Motor neuron (in vitro differentiated cells): ENCODE measurements around the gene FYN. TPM values are rescaled to one million over a fixed set of nuclear protein-coding genes. Genes with fewer than 3 reads are reported as not detected.

Experiments
- ATAC-seq, 8 experiments: fragments of 200-7000 bp; cut with Tn5 transposase; replicated peaks in 6 of 8; 2 replicates each; pipeline ENCODE4 v1.8.0; 2021; ENCODE audit warnings: mild to moderate bottlenecking in 8 of 8, moderate library complexity in 8 of 8
- H3K27ac ChIP-seq, 2 donors: fragments of 250-450 bp; sonication (Bioruptor Pico); 2 replicates each; pipeline ENCODE4 v1.9.0; 2021; ENCODE audit warnings: antibody characterized with exemption in 2 of 2, mild to moderate bottlenecking in 2 of 2, moderate library complexity in 1 of 2
- H3K4me1 ChIP-seq, 2 donors: fragments of 250-450 bp; sonication (Bioruptor Pico); replicated peaks in 1 of 2; 2 replicates each; pipeline ENCODE4 v1.6.1; 2021; ENCODE audit warnings: antibody characterized with exemption in 2 of 2, mild to moderate bottlenecking in 2 of 2, moderate library complexity in 1 of 2
- H3K4me3 ChIP-seq, 5 donors: fragments of 250-450 bp; sonication (Bioruptor Pico); 2 replicates each; pipeline ENCODE4 v1.9.0; 2021; ENCODE audit warnings: antibody characterized with exemption in 5 of 5, mild to moderate bottlenecking in 5 of 5, moderate library complexity in 4 of 5
- WGBS, 10 experiments: fragments of 450-650 bp; shearing (Covaris generic); methylation state at CpG; one replicate each; pipeline ENCODE4 v1.0.0; 2022; 5-methylcytosine and 5-hydroxymethylcytosine counted together
- in situ Hi-C, 9 experiments: fragments of 400-800 bp; cut with MboI; loops; one replicate each; pipeline ENCODE4 v1.15.0; 2021; ENCODE audit warnings: low sequenced_read_pairs in 9 of 9, low pct_unique_long_range_greater_than_20kb in 2 of 9; ENCODE audit not compliant: unreplicated experiment in 9 of 9
- total RNA-seq, 8 experiments: library from RNA; unstranded; fragments of 300-600 nt; gene quantifications; 2 replicates each; pipeline versions ENCODE4 v1.2.3 to v1.2.4, GENCODE V29; 2022

Gene FYN
- total RNA-seq, 8 experiments from 2014 or later = 4.9 to 237 (median 111) TPM

DNA sequence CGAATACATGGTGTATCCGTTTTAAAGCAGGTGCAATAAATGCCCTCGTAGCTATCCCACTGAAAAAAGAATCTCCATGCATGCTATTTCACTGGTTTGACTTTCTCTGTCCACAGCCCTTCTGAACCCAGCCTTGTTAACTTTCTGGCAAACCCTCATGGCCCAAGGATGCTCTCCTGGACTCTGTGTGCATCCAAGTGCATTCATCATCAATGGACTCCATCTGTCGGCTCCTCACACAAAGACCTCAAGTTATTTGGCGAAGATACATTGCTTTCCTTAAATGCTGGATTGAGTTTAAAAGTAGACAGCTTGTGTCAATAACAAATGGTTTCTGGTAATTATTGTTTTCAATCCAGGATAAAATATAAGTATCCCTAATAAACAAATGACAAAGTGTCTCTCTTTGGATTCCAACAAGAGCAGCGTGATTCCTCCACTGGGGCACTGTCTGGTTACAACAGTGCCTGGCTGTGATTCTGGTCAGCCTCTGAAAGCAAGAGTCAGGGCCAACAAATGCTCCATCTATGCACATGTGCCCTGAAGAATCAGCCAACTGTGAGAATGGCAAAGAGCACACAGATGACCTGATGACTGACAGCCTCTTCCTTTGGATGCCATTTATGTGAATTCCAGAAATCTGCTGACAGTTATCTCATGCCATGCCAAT lies 55.7 kb downstream of the FYN start:
- no peak overlapping the region for H3K4me3 ChIP-seq
- no peak overlapping the region for H3K27ac ChIP-seq
- H3K4me1 ChIP-seq = peaks cover 2 to 11% of the 10 kb centered on the region in 2 donors
- in situ Hi-C loops = no loop called here
- 47 to 100% (median 83%) methylated on average over 3 to 6 of the region's 6 CpGs for WGBS, 10 experiments
- ATAC-seq = peak in 1 of 8 experiments; percentile 25

DNA sequence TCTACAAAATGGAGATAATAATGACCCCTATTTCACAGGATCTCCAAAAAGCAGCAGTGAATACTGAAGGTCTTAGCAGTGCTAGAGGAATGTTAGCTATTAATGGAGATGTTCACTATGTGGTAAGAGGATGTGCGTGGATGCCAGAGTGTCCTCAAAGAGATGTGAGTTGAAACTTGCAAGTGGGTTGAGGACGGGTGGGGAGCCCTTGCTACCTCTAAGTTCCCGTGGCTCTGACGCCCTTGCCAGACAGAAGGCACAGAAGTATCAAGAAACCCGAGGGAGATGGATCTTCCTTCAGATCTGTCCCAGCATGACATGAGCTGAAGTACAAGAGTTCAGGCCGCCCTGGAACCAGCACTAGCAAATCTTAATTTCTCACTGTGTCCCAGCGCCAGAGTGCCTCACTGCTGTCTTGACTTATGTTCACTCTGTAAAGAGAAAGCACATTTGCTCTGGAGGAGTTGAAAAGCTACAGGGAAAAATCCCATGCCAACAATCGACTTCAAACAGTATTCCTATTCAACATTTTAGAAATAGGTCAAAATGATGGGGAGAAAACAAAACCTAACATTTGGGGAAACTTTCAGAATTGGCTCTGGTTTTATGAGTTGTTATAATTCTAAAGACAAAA lies 59.5 kb downstream of the FYN start:
- 25 to 100% (median 78%) methylated on average over 1 to 8 of the region's 8 CpGs; no CpG with 5 or more reads in 1 of the 10 experiments for WGBS, 10 experiments
- H3K4me3 ChIP-seq = no peak overlapping the region
- ATAC-seq = peak in 1 of 8 experiments; percentile 6
- H3K4me1 ChIP-seq = peaks cover 21 to 25% of the 10 kb centered on the region in 2 donors
- H3K27ac ChIP-seq = no peak overlapping the region
- in situ Hi-C loops = no loop called here

DNA sequence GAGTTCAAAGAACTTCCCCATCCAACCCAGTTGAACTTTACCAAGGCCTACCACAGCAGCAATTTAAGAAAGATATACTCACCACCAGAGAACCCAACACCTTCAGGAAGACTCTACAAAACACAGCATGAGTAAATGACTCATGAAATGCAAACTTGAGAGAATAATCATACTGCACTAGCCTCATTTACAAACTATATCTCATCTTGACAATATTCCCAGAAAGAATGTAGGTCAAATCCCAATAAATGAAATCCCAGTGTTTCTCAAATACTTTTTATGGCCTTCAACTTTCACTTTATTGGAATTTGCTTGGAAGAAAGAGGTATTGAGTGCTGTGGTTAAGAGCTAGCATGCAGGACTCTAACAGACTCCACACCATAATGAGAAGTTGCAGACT lies 60.0 kb downstream of the FYN start:
- H3K4me1 ChIP-seq = peaks cover 16 to 25% of the 10 kb centered on the region in 2 donors
- no peak overlapping the region for H3K4me3 ChIP-seq
- ATAC-seq = peak in 2 of 8 experiments; percentile 6 to 63
- in situ Hi-C loops = no loop called here
- H3K27ac ChIP-seq = no peak overlapping the region

DNA sequence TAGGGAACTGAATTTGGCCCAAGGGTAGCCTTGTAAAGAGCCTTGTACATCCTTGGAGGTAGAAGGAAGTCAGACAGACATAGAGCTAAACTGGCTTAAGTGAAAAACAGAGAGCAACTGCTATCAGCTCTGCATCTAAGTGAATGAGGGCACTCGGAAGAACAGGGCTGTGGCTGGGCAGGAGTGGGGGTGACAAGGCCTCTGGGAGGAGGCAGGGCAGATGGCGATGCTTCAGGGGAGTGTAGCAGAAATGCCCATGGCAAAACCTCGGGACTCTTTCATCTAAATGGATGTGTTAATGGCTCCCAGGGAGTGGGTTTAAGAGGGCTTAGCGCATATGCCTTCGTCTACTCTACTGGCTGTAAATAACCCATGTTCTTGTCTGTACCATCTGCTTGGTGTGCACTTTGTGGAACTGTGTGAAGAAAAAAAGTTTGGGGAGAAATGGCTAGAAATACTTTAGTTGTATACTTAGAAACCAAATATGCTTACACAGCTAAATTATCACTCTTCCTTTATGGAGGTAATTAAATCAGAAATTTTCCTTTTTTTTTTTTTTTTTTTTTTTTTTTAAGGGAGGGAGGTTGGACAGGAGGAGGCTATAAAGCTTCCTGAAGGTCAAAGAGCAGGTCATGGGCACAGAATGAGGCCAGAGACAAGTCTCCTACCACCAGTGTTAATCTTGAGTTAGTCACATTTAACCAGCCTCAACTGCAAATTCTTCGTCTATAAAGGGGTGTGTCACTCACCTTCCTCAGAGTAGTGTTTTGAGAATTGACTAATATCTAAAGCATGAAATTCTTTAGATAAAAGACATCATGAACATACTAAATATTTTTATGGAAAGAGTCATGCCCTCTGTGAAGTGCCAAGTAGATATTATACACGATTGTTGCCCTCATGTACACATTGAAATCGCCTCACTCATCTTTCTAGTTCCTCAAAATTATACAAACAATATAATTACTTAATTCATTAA lies 60.9 kb downstream of the FYN start:
- WGBS, 10 experiments = 54 to 100% (median 77%) methylated on average over 2 to 7 of the region's 8 CpGs
- in situ Hi-C loops = no loop called here
- ATAC-seq = no peak
- no peak overlapping the region for H3K4me3 ChIP-seq
- H3K27ac ChIP-seq = no peak overlapping the region
- peaks cover 10 to 23% of the 10 kb centered on the region in 2 donors for H3K4me1 ChIP-seq

DNA sequence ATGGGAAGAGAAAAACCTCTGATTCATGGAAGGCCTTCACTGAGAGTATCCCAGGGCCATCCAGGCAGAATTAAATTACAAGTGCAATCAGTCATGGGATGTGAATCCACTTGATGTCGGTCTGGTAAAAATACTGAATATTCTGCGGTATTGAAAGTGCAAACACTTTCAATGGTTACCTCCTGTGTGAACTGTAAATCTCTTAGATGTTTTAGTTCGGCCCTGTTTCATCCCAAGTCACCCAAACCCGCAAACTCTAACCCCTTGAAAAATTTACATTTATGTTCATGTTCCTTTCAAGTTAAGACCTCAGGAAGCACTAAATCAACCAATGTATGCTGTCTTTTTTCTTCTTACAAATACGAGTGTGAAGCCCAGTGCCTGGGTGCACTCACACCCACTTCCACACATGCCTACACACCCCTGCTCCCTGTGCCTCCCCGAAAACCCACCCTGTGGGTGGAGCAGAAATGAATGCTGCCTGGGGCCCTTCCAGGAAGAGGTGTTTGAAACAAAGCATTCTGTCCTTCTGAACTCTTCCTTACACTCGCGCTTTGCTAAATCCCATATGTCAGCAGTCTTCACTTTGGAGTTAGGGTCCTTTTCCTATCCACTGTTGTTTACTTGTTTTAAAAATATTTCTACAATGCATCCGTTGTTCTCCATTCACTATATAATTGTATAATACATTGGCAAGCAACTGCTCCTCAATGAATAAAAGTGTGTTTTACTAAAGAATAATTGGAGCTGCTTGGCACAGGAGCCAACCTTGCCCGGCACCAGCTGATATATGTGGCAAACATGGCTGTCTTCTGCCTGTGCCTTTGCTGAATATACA lies 62.7 kb downstream of the FYN start:
- 15 to 92% (median 64%) methylated on average over 1 to 10 of the region's 10 CpGs for WGBS, 10 experiments
- ATAC-seq = peak in 6 of 8 experiments; percentile 49 to 72 (median 64)
- H3K27ac ChIP-seq = no peak overlapping the region
- H3K4me3 ChIP-seq = no peak overlapping the region
- in situ Hi-C loops = no loop called here
- H3K4me1 ChIP-seq = peaks cover 23 to 40% of the 10 kb centered on the region in 2 donors

DNA sequence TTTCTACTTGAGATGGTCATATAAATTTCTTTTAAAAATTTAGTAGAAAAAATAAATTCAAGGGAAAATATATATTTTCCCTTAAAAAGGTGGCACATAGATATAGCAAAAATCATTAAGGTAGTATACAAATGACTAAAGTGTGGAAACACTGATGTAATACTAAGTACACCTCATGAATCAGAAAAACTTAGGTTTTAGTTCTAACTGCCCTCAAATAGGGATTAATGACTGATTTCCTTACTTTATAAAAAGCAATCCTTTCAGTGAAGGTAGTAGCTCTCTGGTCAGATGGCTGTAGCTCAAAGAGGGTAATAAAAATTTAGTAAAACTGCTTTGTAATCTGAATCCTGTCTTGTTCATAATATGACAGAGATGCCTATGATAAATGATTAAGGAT lies 63.5 kb downstream of the FYN start:
- no peak overlapping the region for H3K27ac ChIP-seq
- ATAC-seq = no peak
- in situ Hi-C loops = no loop called here
- no peak overlapping the region for H3K4me3 ChIP-seq
- H3K4me1 ChIP-seq = peaks cover 26 to 43% of the 10 kb centered on the region in 2 donors

DNA sequence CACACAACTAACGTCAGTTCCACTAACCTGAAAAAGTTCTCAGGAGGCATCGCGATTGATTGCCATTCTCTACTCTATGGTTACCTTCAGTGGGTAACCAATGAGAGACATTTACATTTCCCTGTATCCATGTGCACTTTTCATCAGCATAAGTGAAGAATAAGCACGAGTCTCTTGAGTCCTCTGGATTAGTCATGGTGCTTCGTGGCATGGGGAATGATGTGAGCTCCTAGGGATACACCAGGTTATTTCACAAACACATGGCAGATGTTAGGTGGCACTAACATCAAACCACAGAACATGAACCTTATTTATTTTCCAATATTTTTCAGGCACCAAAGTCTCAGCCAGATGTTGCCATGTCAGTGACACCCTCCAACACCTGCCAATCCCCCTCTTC lies 64.0 kb downstream of the FYN start:
- in situ Hi-C loops = no loop called here
- peak in 3 of 8 experiments; percentile 6 to 44 (median 8) for ATAC-seq
- H3K4me3 ChIP-seq = no peak overlapping the region
- no peak overlapping the region for H3K27ac ChIP-seq
- H3K4me1 ChIP-seq = peaks cover 26 to 43% of the 10 kb centered on the region in 2 donors
- WGBS, 10 experiments = 59 to 100% (median 91%) methylated on average over 2 to 5 of the region's 5 CpGs

DNA sequence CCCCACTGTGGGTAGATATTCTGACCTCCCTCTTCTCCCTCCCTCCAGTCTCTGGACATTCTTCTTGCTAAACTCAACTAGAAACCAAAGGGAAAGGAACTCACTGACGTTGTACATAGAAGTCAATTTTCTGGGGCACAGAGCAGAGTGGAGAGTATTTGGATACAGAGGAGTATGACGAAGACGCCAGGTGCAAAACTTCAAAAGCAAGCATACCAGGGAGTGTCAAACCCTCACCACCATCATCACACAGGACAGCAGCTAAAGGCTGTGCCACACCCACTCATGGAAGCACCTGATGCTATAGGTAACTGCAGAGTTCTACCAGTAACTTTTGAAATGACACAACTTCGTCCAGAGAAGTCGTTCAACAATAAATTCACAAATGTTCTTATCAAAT lies 64.8 kb downstream of the FYN start:
- in situ Hi-C loops = no loop called here
- no peak for ATAC-seq
- Histone ChIP-seq H3K4me3 (no peak overlapping the region), H3K4me1 (peaks cover 26 to 43% of the 10 kb centered on the region in 2 donors), H3K27ac (no peak overlapping the region)
- WGBS, 10 experiments = 70 to 100% (median 94%) methylated on average over 1 to 4 of the region's 5 CpGs; no CpG with 5 or more reads in 2 of the 10 experiments

DNA sequence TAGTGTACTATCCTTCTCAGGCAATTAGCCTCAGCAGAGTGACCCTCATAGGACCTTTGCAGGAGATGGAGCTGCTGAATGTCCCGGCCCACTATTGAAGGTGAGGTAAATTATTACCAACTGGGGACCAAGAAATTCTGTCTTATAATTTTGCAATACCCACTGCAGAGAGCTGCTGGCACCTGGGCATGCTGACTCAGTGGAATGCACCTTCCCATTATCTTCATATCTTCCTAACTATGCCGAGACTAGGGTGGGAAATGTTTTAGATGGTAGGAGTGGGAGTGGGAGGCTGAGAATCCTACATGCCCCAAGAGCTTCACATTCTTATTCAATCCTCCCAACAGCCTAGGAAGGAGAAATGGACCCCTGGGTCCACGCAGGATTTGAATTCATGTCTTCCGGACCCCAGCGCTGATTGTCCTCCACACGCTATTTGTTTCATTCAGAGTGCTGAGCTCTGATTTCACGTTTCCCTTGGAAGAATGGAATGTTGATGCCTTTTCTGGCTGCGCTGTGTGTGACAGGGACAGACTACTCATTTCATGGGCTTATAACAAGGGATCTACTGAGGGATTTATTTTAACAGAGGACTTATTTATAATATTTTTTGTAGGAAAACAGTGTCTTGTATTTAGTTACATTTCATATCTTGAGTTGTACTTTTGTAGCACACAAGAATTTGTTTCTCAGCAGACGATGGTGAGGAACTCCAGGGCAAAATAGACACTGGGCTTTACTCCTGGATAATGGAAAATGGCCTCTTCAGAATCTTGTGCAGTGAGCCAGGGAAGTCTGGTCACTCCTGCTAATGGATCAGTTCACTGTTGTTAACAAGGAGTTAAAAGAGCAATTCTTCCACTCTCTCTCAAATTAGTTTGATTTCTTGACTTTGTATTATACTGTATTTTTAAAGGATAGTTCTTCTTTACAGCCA lies 66.4 kb downstream of the FYN start:
- Histone ChIP-seq H3K27ac (no peak overlapping the region), H3K4me3 (no peak overlapping the region), H3K4me1 (peaks cover 26 to 39% of the 10 kb centered on the region in 2 donors)
- ATAC-seq = peak in 1 of 8 experiments; percentile 11
- WGBS, 10 experiments = 71 to 93% (median 86%) methylated on average over 1 to 8 of the region's 9 CpGs; no CpG with 5 or more reads in 1 of the 10 experiments
- in situ Hi-C loops = no loop called here

DNA sequence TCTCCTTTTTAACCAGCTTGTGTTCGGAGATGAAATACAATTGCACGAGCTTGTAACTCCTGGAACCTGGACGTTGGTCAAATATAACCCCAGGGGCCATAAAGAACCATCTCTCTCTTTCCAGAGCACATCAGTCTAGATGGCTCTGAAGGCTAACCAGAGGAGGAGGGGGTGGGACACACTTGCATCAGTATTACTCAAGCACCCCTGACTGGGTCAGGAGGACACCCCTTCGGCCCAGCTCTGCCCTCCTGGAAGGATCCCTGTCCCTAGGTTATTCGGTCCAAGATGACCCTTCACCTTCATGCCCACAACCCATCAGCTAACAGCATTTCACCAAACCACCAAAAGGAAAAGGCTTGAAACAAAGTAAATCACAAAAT lies 67.1 kb downstream of the FYN start:
- in situ Hi-C loops = no loop called here
- peak in 2 of 8 experiments; percentile 4 to 32 for ATAC-seq
- H3K4me1 ChIP-seq = peaks cover 25 to 34% of the 10 kb centered on the region in 2 donors
- H3K4me3 ChIP-seq = no peak overlapping the region
- H3K27ac ChIP-seq = no peak overlapping the region
- WGBS, 10 experiments = 77 to 100% (median 100%) methylated on average over 1 to 5 of the region's 5 CpGs; no CpG with 5 or more reads in 1 of the 10 experiments

DNA sequence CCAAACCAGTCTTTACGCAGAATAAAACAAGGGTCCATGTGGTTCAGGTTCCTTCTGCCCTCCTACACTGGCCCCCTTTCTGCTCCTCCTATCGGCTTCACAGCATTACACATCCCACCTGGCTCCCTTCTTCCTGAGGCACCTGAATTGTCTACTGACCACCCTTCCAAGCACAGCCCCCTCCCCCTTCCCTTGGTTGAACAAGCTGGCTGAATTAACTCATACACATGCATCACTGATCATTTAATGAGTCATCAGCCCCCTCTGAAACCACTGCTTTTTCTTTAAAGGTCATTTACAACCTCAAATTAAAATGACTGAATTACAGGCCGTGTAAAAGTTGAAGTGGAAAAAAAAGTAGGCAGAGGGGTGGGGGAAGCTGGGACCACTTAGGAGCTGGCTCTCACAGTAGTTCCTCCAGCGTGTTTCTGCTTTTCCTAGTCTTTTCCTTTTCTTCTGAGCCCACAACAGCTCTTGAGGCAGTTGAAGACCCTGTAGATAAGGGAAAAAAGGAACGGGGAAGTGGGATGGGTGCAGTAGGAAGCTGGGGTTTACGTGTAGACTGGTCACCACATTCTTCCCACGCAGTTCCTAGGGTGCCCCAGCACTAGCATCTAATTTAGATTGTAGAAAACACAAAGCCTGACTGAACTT lies 67.6 kb downstream of the FYN start:
- in situ Hi-C loops = no loop called here
- ATAC-seq = peak in 5 of 8 experiments; percentile 73 to 86 (median 79)
- Histone ChIP-seq H3K4me1 (peaks cover 21 to 30% of the 10 kb centered on the region in 2 donors), H3K27ac (no peak overlapping the region), H3K4me3 (no peak overlapping the region)
- 17 to 92% (median 56%) methylated on average over 1 to 6 of the region's 7 CpGs for WGBS, 10 experiments
